Ammon's horn (tissue), 1 donor: ENCODE data around the gene FOXO3.

ENCODE experiments used
- DNase-seq: peaks from one replicate; pipeline ENCODE4 v3.0.0-alpha.2; 2016; ENCODE audit warnings: low spot score

The FOXO3 gene

GRCh38 chr6:108714766-108715414, 154.2 kb downstream of the FOXO3 start:
- DNase-seq: no peak

- DNase-seq: no peak
These were observed 155.1 kb downstream of the FOXO3 start for GRCh38 chr6:108715832-108716231.

- DNase-seq: no peak
These were observed 156.4 kb downstream of the FOXO3 start for GRCh38 chr6:108716801-108717791.

- DNase-seq: no peak
These were observed 158.8 kb downstream of the FOXO3 start for GRCh38 chr6:108719477-108719876.

- DNase-seq: no peak
These were observed 160.1 kb downstream of the FOXO3 start for GRCh38 chr6:108720827-108721226.

GRCh38 chr6:108721286-108721685, 160.6 kb downstream of the FOXO3 start:
- no peak for DNase-seq

- DNase-seq: no peak
These were observed 162.9 kb downstream of the FOXO3 start for GRCh38 chr6:108723594-108723993.

GRCh38 chr6:108726726-108727339, 166.1 kb downstream of the FOXO3 start:
- DNase-seq: no peak

- no peak for DNase-seq
These were observed 167.4 kb downstream of the FOXO3 start for GRCh38 chr6:108727966-108728730.

- no peak for DNase-seq
These were observed 168.1 kb downstream of the FOXO3 start for GRCh38 chr6:108728826-108729225.

- DNase-seq: no peak
These were observed 170.2 kb downstream of the FOXO3 start for GRCh38 chr6:108730635-108731515.

- no peak for DNase-seq
These were observed 171.6 kb downstream of the FOXO3 start for GRCh38 chr6:108732091-108732870.

GRCh38 chr6:108733051-108733450, 172.3 kb downstream of the FOXO3 start:
- DNase-seq: no peak

GRCh38 chr6:108733706-108734265, 173.1 kb downstream of the FOXO3 start:
- DNase-seq: no peak
